GM19463 (cell line): Measurements from ENCODE around the gene MVB12B.

Experiments
- ATAC-seq: cut with Tn5 transposase; IDR thresholded peaks from one replicate; pipeline ENCODE4 v1.9.1; 2021; ENCODE audit warnings: mild to moderate bottlenecking, moderate library complexity; ENCODE audit not compliant: unreplicated experiment

Gene MVB12B

GRCh38 chr9:126302730-126303129 is 23.9 kb upstream of the MVB12B start:
- no peak for ATAC-seq

DNA sequence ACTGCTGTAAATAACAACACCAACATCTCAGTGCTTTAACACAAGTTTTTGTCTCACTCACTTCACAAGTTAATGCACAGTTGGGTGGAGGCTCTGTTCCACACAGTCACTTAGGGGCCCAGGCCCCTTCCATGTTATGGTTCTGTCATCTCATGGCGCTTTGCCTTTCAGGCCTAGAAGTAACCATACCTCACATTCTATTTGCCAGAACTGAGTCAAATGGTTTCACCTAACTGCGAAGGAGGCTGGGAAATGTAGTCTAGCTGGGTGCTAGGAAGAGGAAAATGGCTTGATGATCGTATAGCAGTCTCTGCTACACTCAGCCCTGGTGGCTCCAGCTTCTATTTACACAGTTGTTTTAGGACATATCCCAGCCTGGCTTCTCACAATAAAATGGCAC is 23.1 kb upstream of the MVB12B start:
- no peak for ATAC-seq

DNA sequence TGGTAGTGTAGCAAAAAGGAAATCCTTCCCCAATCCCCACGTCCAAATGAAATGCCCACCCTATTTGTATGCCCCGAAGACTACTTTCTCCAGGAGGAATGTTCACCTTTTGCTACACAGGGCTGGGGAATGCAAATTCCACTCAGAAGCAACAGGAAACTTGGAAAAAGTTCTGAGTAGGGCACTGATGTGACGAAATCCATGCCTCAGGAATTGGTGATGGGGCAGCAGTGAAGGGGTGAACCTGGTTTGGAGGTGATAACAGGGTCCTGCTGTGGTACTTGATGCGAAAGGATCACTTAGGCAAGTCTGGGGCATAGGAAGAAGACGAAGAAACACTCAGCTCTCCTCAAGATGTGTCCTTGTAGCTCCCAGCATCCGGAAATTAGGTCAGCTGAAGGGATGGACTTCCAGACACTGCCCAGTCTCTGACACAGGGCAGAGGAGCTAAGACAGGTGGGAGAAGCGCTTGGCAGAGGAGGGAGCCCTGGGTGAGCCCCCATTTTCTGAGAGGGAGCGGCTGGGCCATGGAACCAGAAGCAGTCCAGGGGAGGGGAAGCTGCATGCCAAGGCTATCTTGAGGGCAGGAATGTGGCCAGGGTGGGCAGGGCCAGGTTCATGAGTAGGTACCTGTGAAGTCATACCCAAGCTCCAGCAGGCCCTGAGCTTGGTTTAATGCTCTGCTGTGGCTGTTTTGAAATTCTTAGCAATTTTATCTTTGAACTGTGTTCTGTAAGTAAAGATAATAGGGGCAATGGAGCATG is 22.2 kb upstream of the MVB12B start:
- ATAC-seq: no peak

DNA sequence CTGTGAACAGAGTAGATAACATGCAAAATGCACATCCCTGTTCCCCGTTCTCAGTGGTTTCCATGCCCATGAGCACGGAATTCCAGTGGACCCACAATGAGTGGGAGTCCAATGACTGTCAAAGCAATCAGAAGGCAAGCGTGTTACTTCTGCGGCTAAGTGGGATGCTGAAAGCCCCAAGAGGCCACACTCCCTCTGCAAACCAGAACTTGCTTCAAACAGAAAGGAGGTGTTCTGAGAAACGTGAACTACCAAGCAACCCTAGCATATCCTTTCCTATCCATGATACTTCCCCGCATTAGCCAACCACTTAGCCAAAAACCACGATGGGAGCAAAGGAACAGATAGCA is 21.7 kb upstream of the MVB12B start:
- no peak for ATAC-seq

GRCh38 chr9:126306071-126306647 is 20.5 kb upstream of the MVB12B start:
- no peak for ATAC-seq

DNA sequence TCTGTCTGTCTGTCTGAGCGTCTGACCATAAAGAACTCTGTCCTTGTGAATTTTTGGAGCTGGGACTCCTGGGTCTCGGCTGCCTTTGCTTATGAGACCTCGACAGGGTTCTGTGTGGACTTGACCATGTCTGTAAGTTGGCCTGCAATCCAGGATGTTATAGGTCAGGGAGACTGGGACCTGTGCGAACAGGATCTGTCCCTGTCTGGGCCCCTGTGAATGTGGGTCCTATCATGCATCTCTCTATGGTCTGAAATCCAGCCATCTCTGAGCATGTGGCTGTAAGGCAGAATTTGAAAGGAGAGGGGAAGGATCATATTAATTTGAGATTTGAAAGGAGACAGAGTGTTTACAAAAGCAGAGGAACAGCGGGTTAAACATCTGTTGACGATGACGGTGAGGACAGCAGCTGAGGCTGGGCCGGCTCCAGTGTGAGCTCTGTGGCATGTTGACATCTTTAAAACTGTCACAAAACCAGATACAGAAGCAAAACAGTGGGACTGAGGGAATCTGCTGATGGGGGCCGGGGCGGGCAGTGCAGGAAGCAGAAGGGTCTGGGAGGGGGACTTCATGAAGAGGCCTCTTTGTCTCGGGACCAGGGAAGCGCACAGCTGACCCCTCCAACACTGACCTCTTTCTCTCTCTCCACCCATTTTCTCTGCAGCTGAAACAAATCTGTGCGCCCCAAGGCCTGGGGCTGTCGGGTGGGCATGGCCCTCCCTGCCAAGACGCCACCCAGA is 19.1 kb upstream of the MVB12B start:
- no peak for ATAC-seq

DNA sequence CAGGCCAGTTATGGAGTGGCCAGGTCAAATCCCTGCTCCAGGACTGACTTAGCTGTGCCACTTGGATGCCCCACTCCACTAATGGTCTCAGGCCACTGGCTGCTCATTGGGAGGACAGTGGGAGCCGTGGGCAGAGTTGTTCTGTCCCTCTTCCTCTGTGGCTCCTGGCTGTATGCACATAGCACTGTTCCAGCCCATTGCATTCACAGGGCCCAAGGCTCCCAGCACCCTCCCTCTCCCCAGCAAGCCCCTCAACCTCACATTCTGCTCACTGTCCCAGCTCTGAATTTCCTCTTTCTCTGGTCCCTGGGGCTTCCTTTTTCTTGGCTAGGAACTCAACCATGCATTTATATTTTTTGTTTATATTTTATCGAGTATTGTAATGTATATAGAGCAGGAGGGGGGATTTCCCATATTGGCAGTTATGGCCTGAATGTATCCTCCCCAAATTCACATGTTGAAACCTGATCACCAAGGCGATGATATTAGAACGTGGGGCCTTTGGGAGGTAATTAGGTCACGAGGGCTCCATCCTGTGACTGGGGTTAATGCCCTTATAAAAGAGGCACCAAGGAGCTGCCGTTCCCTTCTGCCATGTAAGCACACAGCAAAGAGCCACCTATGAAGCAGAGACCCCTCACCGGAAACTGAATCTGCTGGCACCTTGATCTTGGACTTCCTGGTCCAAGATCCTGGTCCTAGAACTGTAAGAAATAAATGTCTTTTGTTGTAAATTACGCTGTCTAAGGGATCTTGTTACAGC is 17.0 kb upstream of the MVB12B start:
- ATAC-seq: no peak

DNA sequence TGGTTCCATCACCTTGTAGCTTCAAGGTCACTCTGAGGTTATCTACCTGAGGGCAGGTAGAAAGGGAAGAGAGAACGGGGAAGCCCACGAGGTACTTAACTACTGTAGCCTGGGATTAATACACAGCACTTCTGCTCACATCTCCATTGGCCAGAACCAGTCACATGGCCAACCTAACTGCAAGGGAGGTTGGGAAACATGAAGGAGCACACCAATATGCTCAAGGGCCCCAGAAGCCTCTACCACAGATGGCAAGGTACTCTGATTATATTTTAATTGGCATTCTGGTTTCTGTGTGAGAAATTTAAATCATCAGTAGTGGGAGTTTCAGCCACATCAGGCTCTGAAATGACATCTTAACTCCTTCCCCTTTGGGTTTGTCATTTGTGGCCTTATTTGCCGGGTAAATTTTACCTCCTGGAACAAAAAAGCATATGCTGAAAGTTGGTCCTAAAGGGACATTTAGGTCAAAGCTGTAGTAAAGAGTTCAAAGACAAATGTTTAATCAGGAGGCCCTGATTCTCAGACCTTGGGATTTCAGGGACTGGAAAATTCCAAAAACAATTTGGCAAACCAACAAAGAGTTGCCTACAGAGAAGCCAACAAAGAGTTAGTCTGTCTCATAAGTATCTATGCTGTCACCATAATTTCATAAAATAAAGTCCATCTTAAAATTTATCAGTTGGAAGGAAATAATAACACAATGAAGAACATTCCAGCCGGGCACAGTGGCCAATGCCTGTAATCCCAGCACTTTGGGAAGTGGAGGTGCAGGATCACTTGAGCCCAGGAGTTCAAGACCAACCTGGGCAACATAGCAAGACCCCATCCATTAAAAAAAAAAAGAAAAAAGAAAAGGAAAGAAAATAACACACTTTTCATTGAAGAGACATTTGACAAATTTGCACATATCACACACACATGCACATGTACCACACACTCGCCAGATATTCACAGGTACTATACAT is 13.8 kb upstream of the MVB12B start:
- ATAC-seq: no peak

DNA sequence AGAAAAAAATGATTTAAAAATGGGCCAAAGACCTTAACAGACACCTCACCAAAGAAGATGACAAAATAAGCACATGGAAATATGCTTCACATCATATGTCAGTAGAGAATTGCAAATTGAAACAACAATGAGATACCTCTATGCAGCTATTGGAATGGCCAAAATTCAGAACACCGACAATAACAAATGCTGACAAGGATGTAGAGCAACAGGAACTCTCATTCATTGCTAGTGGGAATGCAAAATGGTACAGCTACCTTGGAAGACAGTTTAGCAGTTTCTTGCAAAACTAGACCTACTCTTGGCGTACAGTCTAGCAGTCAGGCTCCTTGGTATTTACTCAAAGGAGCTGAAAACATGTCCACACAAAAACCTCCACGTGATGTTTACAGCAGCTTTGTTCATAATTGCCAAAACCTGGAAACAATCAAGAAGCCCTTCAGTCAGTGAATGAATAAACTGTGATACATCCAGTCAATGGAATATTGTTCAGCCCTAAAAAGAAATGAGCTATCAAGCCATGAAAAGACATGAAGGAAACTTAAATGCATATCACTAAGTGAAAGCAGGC is 10.5 kb upstream of the MVB12B start:
- ATAC-seq: no peak

- no peak for ATAC-seq
Observed at GRCh38 chr9:126317513-126317912, 9.1 kb upstream of the MVB12B start.

DNA sequence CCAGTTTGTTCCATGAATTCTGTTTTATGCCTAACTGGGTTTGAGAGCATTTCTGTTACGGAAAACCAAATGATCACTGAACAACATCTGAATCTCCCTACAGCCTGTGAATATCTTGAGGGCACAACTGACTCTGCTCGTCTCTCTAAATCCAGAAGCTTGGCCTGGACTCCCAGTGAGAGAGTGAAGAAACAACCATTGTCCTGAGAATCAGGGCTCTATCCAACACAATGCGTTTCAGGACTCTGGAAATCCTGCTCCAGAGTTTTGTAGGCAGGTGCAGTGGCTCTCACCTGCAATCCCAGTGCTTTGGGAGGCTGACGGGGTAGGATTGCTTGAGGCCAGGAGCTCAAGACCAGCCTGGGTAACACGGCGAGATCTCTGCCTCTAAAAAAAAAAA is 7.8 kb upstream of the MVB12B start:
- ATAC-seq: no peak

DNA sequence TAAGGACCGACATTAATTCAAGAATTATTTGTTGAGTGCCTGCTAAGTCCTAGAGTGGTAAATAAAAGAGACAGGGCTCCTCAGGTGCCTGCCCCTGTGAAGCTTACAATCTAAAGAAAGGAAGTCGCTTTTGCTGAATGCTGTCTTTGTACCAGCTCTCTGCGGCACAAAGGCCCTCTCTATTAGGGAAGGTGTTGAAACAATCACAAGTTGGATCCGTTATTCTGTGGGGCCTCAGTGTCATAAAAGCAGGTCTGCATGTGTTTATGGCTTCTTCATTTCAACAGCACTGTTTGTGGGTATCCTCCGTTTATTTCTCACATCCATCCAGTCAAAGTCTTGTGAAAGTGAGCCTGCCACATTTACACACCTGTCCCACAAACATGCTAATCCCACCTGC is 7.0 kb upstream of the MVB12B start:
- no peak for ATAC-seq

- no peak for ATAC-seq
Observed at GRCh38 chr9:126320158-126320922, 6.3 kb upstream of the MVB12B start.

DNA sequence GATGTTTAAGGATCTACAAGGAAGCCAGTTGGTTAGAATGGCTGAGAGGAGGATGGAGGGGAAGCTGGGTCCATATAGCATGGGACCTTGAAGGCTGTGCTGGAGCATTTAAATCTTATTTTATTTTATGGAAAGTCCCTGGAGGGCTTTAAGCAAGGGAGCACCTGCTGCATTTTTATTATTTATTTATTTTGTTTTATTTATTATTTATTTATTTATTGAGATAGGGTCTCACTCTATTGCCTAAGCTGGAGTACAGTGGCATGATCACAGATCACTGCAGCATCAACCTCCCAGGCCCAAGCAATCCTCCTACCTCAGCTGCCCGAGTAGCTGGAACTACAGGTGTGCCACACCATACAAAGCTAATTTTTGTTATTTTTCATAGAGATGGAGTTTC is 4.9 kb upstream of the MVB12B start:
- ATAC-seq: no peak

DNA sequence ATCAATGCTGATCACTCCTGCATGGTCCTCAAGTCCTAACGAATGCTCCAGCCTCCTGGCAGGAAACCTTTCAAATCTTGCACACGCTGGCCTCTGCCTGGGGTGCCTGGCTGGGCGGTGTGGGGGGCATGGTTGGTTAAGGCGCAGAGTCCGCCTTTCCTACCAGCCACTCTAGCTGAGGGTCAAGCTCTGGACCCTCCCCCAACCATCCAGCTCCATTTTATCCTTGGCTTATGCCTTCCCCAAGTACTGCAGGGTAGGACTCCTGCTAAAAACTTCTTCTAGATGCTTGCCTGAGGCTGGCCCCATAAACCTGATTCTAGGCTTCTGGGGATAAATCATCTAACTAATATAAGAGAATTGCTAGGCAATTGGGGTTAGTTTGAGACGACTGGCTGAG is 808 bp upstream of the MVB12B start:
- no peak for ATAC-seq

- ATAC-seq: no peak
Observed at GRCh38 chr9:126327006-126327713, 531 bp downstream of the MVB12B start.

- no peak for ATAC-seq
Observed at GRCh38 chr9:126327714-126328185, 1.1 kb downstream of the MVB12B start.

- ATAC-seq: no peak
Observed at GRCh38 chr9:126328407-126328806, 1.8 kb downstream of the MVB12B start.
